Ramos (cell line): ENCODE results near the gene WDR76.

Experiments used
- in situ Hi-C: fragments of 300-500 bp; cut with MboI; formaldehyde crosslinking; loops from one replicate; pipeline ENCODE4 v1.14.3; 2022; ENCODE audit warnings: low sequenced_read_pairs; ENCODE audit not compliant: unreplicated experiment

WDR76 gene

DNA sequence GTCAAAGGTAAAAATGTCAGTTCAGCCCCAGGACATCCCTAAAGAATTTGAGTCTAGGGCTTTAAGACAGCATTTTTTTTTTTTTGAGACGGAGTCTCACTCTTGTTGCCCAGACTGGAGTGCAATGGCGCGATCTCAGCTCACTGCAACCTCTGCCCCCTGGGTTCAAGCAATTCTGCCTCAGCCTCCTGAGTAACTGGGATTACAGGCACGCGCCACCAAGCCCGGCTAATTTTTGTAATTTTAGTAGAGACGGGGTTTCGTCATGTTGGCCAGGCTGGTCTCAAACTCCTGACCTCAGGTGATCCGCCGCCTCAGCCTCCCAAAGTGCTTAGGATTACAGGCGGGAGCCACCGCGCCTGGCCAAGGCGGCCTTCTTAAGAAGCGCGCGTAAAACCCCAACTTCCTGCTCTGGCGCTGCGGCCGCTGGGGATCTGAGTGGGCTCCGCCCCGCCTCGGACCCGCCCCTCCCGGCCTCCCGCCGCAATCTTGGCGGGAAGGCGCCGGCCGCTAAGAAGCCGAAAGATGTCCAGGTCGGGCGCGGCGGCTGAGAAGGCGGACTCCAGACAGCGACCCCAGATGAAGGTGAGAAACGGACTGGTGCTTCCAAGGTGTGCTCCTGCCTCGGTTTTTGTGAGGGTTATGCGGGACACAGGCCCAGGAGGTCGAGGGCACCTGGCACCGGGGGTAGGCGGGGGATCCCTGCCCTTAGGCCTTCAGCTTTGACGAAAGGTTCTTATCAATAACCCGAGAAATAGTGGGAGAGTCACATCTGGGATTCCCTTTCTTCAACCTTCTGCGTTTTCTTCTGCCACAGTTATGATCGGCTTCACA is at the start of gene WDR76:
TSS of gene WDR76 (plus strand) at position 495 of the 834 bp plus-strand sequence. CDS start at position 526, 31 bp downstream.
- in situ Hi-C loops: no loop called here

DNA sequence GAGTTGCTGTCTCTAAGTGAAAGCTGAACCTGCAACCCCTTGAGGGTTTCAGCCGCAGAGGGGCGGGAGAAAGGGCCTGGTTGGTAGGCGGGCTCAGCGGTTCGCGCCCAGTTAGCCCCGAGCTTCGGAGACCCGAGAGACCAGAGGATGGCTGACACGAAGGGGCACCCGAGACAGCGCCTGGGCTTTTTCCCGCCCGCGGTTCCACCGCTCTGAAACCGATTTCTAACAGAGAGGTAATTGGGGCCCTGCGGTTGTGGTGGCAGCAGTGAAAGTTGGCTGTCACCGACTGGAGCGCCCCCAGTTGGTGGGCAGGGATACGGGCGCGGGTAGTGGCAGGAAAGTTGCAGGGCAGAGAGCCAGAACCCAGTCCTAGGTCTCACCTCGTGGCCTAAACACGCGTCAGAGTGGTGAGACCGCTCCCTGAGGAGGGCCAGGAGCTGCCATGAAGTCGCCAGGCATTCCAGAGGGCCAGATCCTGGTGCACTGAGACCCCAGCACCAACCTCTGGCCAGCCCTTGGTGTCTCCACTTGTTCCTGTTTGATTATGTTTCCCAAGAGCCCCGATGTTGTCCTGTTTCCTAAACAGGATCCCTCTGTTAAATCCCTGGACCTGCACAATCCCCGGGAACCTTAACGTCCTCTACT is 49.4 kb upstream of the WDR76 start:
- in situ Hi-C loops: loop anchor here (25.0 kb wide), 1 partner anchor 935 kb away; the partner anchor contains the start of genes B2M and PATL2

DNA sequence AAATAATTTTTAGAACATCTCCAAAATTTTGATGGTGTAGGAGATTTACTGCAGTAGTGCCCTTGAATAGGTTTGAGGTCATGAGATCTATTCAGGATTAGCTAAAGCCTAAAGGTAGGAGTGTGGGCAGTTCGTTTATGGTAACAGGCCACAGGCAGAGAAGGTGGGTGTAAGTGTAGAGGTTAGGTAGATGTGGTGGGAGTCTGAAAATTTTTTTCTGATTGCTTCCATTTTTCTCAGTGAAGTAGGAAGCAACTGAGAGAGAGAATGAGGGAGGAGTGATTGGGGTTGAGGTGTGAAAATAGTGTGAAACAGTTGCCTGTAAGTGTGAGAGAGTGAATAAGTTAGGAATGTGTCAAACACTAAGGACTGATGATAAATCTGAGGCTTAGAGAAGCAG is 47.8 kb upstream of the WDR76 start:
- in situ Hi-C loops: loop anchor here (25.0 kb wide), 1 partner anchor 933 kb away; the partner anchor contains the start of genes B2M and PATL2

DNA sequence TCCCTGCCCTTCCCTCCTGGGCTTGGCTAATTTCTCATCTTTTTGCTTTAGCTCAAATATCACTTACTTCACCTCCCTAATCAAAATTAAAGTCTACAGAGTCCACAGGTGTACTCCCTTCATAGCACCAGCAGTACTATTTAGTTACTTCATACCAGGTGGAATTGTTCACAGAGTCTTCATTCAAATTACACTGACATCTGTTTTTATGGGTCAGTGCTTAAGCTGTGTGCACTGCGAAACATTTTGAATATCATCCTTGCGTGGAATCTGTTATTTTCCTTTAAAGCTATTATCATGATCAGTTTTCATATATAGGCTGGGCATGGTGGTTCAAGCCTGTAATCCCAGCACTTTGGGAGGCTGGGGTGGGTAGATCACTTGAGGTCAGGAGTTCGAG is 37.4 kb upstream of the WDR76 start:
- in situ Hi-C loops: loop anchor here (25.0 kb wide), 1 partner anchor 923 kb away; the partner anchor contains the start of genes B2M and PATL2

DNA sequence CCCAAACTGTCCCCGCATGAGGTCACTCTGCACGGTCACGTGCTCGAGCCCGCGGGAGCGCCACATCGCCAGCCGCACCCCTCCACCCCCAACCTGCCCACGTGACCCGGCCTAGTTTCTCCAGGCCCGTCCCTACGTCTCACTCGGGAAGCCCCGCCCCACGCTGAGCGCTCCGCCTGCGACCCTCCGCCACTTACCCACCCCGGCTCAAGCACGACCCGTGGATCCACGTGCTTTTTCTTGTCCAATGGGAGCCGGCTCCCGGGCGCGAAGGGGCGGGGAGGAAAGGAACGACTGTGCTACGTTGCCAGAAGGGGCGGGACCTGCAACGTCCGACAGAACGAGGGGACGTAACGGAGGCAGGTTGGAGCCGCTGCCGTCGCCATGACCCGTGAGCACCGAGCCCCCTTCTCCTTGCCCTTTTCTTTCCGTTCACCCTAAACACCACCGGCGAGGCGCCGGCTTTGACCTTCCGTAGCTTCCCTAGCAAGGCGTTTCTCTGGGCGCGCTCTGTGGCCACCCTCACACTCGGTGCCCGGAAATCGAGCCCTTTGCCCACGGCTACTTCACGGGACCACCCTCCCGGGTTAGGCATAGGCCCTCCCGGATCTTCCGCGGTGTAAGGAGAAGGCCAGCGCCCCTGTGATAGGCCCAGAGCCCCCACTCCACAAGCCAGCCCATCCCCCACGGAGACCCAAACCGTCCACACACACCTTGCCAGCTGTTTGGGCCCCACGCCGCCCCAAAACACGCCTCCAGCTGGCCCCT is 34.6 kb upstream of the WDR76 start, which contains the start of gene SERF2:
TSS of gene SERF2 (plus strand) at position 328 of the 768 bp plus-strand sequence. CDS start at position 385, 57 bp downstream.
- in situ Hi-C loops: loop anchor here (25.0 kb wide), 1 partner anchor 920 kb away; the partner anchor contains the start of genes B2M and PATL2

DNA sequence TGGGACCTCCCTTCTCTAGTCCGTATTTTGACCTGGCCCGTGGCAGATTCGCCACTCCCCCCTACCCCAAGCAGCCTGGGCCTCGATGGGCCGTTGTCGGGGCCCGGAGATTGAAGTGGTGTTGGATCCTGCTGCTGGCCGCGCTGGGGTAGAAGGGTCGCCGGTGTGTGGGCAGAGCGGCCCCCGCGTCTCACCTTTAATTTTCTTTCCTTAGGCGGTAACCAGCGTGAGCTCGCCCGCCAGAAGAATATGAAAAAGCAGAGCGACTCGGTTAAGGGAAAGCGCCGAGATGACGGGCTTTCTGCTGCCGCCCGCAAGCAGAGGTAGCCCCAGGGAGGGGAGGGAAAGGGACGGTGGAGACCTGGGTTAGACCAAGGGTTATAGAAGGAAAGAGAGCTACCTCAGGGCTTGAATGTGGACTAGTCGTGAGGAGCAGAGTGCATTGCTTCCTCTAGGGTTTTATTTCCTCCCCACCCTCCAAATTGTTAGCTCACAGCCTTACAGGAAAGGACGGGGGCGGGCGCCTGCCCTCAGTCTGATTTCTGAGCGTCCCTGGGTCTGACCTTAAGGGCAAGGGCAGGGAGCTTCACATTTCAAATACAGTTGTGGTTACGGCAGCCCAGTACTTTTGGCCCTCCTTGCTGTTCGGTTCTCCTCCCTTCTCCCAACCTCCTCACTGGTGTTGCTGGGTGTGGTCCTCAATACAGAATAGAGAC is 33.9 kb upstream of the WDR76 start:
- in situ Hi-C loops: loop anchor here (25.0 kb wide), 1 partner anchor 919 kb away; the partner anchor contains the start of genes B2M and PATL2

DNA sequence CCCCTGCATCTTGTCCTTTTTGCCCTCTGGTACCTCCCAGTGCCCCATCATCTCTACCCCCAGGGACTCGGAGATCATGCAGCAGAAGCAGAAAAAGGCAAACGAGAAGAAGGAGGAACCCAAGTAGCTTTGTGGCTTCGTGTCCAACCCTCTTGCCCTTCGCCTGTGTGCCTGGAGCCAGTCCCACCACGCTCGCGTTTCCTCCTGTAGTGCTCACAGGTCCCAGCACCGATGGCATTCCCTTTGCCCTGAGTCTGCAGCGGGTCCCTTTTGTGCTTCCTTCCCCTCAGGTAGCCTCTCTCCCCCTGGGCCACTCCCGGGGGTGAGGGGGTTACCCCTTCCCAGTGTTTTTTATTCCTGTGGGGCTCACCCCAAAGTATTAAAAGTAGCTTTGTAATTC is 33.2 kb upstream of the WDR76 start:
- in situ Hi-C loops: loop anchor here (25.0 kb wide), 1 partner anchor 919 kb away; the partner anchor contains the start of genes B2M and PATL2

DNA sequence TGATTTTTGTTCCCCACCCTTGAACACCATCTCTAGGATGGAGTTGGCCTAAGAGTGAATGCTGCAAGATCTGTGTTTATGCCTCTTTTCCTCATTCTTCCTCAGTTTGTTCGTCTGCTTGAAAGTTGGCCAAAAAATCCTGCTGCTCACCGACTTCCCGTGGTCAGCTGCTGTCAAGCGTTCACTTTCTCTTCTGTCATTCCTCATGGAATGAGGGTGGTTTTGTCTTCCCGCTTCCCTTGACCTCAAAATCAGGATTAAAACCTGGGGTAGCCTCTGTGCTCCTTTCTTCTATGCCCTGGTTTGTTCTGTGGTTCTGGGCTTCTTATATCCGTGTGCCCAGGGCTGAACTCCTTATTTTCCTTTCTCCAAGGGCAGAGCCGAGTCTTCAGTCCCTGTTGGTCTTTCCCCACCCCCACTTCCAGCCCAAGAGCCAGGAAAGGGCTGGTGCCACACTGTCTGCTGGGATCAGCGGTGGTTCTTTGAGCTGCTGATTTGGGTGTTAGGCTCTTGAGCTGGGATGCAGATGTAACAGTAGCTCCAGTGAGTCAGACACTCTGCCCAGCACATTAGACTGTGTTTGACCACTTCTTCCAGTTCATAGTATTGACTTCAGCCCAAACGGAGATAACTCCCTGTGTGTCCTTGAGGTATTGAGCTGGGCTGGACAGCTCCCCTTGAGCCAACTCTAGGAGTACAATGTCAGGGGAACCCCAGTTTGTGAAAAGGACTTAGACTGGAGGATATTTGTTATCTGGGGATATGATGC is 32.3 kb upstream of the WDR76 start:
- in situ Hi-C loops: loop anchor here (25.0 kb wide), 1 partner anchor 918 kb away; the partner anchor contains the start of genes B2M and PATL2

DNA sequence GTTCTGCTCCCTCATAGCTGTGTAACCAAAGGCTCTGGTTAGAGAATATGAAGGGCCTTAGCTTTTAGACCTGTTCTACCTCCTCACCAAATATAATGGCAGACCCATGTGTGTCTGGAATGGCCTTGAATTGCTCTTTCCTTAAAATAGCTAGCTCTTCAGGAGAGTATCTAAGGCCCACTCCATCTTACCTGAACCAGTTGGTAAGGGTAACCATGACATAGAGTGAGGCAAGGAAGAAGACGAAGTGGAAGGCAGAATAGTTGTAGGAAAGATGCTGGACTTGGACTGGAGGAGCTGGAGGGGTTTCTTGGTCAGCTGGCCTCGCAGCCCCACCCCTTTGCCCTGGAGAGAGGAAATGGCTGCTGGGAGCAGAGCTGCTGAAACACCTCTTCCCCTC is 31.6 kb upstream of the WDR76 start:
- in situ Hi-C loops: loop anchor here (25.0 kb wide), 1 partner anchor 917 kb away; the partner anchor contains the start of genes B2M and PATL2

DNA sequence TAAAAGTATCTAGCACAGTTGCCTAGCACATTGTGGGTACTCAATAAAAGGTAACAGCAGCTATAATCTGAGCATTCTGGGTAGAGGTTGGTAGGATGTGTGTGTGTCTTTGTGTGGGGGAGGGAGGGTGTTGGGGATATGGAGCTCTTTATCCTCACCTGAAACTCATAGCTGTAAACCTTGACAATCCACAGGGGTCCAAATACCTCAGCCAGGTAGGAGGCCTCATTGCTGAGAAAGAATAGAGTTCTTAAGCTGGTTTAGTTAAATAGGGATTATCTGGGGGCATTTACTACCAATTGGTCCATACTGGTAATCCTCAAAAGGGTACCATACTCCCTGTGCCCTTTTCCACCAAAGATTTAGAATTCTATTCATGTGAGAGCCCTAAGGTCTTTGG is 30.8 kb upstream of the WDR76 start:
- in situ Hi-C loops: loop anchor here (25.0 kb wide), 1 partner anchor 916 kb away; the partner anchor contains the start of genes B2M and PATL2

DNA sequence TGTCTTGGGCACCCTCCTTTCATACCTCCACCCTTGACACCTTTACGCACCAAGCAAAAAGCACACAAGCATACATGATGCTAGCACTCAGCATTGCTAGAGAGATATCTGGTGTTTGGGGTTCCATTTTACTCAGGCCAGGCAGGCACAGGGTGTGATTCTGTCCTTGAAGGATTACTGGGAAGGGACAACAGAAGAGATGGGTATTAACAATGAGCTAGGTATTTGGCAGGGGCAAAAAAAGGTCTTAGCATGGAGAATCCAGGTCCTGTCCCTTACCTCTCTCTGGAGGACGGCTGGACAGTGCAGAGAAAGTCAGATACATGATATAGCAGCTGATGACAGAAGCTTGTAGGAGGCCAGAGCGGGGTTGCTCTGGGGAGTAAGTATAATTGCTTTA is 30.2 kb upstream of the WDR76 start:
- in situ Hi-C loops: loop anchor here (25.0 kb wide), 1 partner anchor 916 kb away; the partner anchor contains the start of genes B2M and PATL2

DNA sequence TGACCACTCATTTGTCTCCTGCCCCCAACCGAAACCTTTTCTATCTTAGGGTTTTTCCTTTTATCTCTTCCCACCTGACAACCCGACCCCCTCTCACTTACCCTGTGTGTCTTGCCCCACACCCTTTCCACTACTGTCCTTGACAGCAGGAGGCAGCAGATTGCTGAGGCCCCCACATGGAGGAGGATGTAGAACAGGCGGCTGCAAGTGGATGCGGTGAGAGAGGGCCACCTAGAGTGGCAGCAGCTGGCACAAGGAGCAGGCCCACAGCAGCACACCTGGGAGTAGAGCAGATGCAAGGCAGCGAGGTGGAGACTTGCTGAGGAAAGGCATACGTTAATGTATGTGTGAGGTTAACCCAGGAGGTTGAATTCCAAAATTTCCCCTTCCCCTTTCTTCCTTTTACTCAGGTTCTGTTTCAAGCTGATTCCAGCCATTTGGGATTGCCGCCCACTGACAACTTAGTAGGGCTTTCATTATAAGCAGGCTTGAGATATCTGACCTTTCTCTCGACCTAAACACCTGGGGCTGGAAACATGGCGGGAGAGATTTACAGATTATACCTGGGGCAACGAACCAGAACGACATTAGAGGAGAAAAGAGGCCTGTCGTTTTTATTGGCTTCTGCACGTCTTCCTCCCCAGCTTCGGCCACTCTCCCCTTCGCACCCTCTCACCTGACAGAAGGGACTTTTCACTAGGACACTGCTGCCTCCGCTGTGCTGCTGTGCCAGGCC is 27.4 kb upstream of the WDR76 start:
- in situ Hi-C loops: loop anchor here (25.0 kb wide), 1 partner anchor 913 kb away; the partner anchor contains the start of genes B2M and PATL2

DNA sequence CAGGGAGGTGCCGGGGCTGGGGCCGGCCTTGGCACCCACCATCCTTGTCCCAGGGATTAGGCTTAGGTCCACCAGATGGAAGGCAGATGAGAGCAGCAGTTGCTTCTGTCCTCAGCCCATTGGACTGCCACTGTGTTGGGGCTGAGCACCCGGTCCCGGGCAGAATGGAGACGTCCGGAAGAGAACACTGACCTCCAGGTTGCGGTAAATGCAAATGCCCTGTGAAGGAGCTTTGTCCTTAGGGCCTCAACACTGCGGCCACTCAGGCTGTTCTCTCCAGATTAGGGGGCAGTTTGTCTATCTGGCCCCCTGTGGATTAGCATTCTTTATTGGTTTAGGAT is 26.9 kb upstream of the WDR76 start, which contains the start of gene SERINC4:
TSS of gene SERINC4 (minus strand) at position 276 of the 341 bp plus-strand sequence. CDS start at position 42, 234 bp downstream.
- in situ Hi-C loops: loop anchor here (10.0 to 25.0 kb wide), 2 partner anchors 55 to 912 kb away; partner anchors contain the start of genes B2M, PATL2 and PDIA3

DNA sequence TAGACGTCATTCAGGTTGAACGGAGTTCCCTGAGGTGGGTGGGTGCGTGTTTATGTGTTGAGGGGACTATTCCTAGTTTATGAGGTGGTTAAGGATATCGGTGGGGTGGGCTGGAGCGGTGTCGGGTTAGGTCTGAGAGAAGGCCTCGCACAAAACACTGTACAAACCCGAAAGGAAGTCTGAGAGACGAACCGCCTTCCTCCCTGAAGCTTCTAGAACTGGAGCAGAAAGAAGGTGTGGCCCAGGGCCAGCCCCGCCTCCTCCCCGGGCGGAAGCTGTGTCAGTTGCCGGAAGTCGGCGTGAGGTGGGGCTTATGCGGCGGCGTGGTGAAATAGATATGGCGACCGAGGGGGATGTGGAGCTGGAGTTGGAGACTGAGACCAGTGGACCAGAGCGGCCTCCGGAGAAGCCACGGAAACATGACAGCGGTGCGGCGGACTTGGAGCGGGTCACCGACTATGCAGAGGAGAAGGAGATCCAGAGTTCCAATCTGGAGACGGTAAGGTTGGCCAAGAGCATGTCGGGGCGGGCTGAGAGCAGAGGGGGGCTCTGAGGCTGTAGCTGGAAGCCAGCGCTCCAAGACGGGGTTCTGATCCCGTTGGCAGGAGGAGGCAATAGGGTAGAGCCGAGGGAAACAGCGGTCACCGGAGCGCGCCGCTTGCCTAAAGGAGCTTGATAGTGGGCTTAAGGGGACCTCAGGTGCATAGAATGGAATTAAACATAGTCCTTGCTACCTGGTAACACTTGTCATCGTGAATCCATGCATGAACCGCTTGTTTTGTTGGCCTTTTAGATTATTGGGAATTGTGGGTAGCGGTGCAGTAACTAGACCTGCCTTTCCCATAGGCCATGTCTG is 26.3 kb upstream of the WDR76 start, which contains the start of gene HYPK:
TSS of gene HYPK (plus strand) at position 314 of the 856 bp plus-strand sequence. CDS start at position 338, 24 bp downstream.
- in situ Hi-C loops: loop anchor here (10.0 kb wide), 1 partner anchor 56 kb away; the partner anchor contains the start of gene PDIA3

DNA sequence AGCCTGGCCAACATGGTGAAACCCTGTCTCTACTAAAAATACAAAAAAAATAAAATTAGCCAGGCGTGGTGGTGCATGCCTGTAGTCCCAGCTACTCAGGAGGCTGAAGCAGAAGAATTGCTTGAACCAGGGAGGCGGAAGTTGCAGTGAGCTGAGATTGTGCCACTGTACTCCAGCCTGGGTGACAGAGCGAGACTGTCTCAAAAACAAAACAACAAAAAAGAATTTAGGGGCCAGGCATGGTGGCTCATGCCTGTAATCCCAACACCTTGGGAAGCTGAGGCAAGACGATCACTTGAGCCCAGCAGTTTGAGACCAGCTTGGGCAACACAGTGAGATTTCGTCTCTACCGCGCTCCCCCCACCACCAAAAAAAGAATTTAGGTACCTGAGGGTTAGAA is 24.1 kb upstream of the WDR76 start:
- in situ Hi-C loops: loop anchor here (10.0 kb wide), 1 partner anchor 58 kb away; the partner anchor contains the start of gene PDIA3

DNA sequence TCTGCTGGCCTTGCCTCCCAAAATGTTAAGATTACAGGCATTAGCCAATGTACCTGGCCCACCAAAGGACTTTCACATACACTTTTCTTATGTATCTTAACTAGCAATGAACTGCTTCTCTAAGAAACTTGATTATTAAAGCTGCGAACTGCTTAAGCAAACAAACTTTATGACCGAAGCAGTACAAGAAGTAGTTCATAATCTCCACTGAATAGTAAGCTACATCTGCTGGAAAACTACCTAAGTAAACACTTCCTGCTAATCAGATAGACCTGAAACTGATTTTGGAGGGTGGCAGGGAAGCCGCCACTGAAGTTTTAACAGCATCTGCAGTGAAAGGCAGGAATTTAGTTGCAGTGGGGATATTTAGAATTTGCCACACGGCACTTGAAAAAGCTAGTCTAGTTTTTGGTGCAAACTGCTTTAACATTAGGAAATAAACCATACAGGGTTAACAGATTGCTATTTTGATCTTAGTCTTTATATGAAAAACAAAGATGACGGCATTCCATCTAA is 18.3 kb upstream of the WDR76 start:
- in situ Hi-C loops: loop anchor here (10.0 kb wide), 1 partner anchor 64 kb away; the partner anchor contains the start of gene PDIA3
